DOHH2 (cell line): Measurements from ENCODE around the gene HTR3A.

Experiments
- EZH2phosphoT487 ChIP-seq: fragments of 200-600 bp; sonication (generic); IDR thresholded peaks from 2 replicates; pipeline ENCODE4 v1.6.1; 2017; ENCODE audit warnings: borderline replicate concordance, mild to moderate bottlenecking, antibody characterized with exemption, low read length, moderate library complexity, mixed read lengths
- TF ChIP-seq, protein P1 (sequence below): fragments of 200-600 bp; sonication (generic); IDR thresholded peaks from one replicate; pipeline ENCODE4 v1.5.1; 2014; ENCODE audit warnings: antibody characterized with exemption, mild to moderate bottlenecking, low read depth, low read length; ENCODE audit not compliant: poor library complexity, severe bottlenecking

DNA sequence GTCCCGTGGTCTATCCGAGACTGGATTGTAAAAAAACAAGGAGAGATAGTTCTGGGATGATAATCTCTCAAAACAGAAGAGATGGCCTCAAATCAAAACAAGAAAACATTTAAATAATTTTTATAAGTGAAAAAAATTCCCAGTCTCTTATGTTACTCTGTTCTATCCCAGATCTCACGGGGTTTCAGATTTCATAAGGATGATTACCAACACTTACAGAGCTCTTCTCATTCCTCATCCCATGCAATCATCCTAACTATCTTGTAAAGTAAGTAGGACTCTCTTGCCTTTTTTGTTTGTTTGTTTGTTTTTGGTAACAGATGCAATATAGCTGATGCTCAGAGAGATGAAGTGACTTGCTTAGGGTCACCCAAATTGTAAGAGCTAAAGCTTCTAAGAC is 64.6 kb downstream of the HTR3A start:
- no peak for TF ChIP-seq EZH2phosphoT487
- TF ChIP-seq, protein P1, sequence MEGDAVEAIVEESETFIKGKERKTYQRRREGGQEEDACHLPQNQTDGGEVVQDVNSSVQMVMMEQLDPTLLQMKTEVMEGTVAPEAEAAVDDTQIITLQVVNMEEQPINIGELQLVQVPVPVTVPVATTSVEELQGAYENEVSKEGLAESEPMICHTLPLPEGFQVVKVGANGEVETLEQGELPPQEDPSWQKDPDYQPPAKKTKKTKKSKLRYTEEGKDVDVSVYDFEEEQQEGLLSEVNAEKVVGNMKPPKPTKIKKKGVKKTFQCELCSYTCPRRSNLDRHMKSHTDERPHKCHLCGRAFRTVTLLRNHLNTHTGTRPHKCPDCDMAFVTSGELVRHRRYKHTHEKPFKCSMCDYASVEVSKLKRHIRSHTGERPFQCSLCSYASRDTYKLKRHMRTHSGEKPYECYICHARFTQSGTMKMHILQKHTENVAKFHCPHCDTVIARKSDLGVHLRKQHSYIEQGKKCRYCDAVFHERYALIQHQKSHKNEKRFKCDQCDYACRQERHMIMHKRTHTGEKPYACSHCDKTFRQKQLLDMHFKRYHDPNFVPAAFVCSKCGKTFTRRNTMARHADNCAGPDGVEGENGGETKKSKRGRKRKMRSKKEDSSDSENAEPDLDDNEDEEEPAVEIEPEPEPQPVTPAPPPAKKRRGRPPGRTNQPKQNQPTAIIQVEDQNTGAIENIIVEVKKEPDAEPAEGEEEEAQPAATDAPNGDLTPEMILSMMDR, result no peak
